PC-9 (cell line): ENCODE data around the gene SETDB2. TPM values are rescaled to one million over a fixed set of nuclear protein-coding genes. Genes with fewer than 3 reads are reported as not detected.

Source experiments
- BruUV-seq: library from RNA; stranded (reverse); fragments of 400-500 nt; replicated peaks from 2 replicates; lab custom pipeline; 2021; lab: Mats Ljungman, UMichigan
- CTCF ChIA-PET: fragments of 300-600 bp; sonication (Branson Sonifier 250); formaldehyde crosslinking; loops from one replicate; lab custom pipeline; 2022; ENCODE audit warnings: antibody characterized with exemption; lab: Charles Lee
- POLR2A ChIA-PET: fragments of 300-600 bp; sonication (Branson Sonifier 250); formaldehyde crosslinking; loops from one replicate; lab custom pipeline; 2022; ENCODE audit warnings: antibody characterized with exemption; ENCODE audit not compliant: unreplicated experiment; lab: Charles Lee
- DNase-seq, 2 experiments: peaks; one replicate each; pipeline versions ENCODE4 v3.0.0 to v3.0.0-alpha.2; 2015 to 2022; ENCODE audit warnings: mixed read lengths in 1 of 2
- H2AFZ ChIP-seq: fragments of 200-600 bp; sonication (generic); 2 replicates; pipeline ENCODE4 v1.8.1; 2017; ENCODE audit warnings: antibody characterized with exemption
- H3F3A ChIP-seq: fragments of 200-600 bp; sonication (generic); 2 replicates; pipeline ENCODE4 v1.8.1; 2017; ENCODE audit warnings: antibody characterized with exemption, mild to moderate bottlenecking, low read depth; ENCODE audit not compliant: insufficient read depth
- H3K27ac ChIP-seq: fragments of 200-600 bp; sonication (generic); 2 replicates; pipeline ENCODE4 v1.6.1; 2016; ENCODE audit warnings: mixed run types
- H3K27me3 ChIP-seq: fragments of 200-600 bp; sonication (generic); 2 replicates; pipeline ENCODE4 v1.6.1; 2016; ENCODE audit warnings: low read depth, mixed run types; ENCODE audit not compliant: insufficient read depth
- H3K36me3 ChIP-seq: fragments of 200-600 bp; sonication (generic); 2 replicates; pipeline ENCODE4 v1.6.1; 2016; ENCODE audit warnings: low read depth, mixed run types
- H3K4me1 ChIP-seq: fragments of 200-600 bp; sonication (generic); replicated peaks from 2 replicates; pipeline ENCODE4 v1.6.1; 2016; ENCODE audit warnings: mixed run types; ENCODE audit not compliant: insufficient read depth
- H3K4me2 ChIP-seq: fragments of 200-600 bp; sonication (generic); 2 replicates; pipeline ENCODE4 v1.6.1; 2017; ENCODE audit warnings: mixed run types
- H3K4me3 ChIP-seq: fragments of 200-600 bp; sonication (generic); 2 replicates; pipeline ENCODE4 v1.6.1; 2016; ENCODE audit warnings: mixed run types
- H3K79me2 ChIP-seq: fragments of 200-600 bp; sonication (generic); 2 replicates; pipeline ENCODE4 v1.6.1; 2017; ENCODE audit warnings: low read depth, mixed run types
- H3K9me2 ChIP-seq: fragments of 200-600 bp; sonication (generic); 2 replicates; pipeline ENCODE4 v1.8.1; 2017; ENCODE audit warnings: mild to moderate bottlenecking; ENCODE audit not compliant: insufficient read depth
- H3K9me3 ChIP-seq: fragments of 200-600 bp; sonication (generic); 2 replicates; pipeline ENCODE4 v1.8.1; 2016; ENCODE audit warnings: low read depth; ENCODE audit not compliant: insufficient read depth
- H4K20me1 ChIP-seq: fragments of 200-600 bp; sonication (generic); 2 replicates; pipeline ENCODE4 v1.8.1; 2017; ENCODE audit not compliant: insufficient read depth
- EZH2 ChIP-seq: fragments of 200-600 bp; sonication (generic); IDR thresholded peaks from 2 replicates; pipeline ENCODE4 v1.8.0; 2017; ENCODE audit warnings: antibody characterized with exemption, low read depth
- intact Hi-C: fragments of 100-400 bp; cut with micrococcal nuclease; formaldehyde crosslinking; loops from one replicate; pipeline ENCODE4 v1.10.0; 2022; ENCODE audit not compliant: unreplicated experiment
- total RNA-seq: library from RNA; stranded (reverse); gene quantifications from 2 replicates; pipeline ENCODE4 v1.2.3, GENCODE V29; 2021
- TF ChIP-seq, protein P1 (sequence below): fragments of 200-600 bp; sonication (generic); conservative IDR thresholded peaks from 2 replicates; pipeline ENCODE4 v1.6.1; 2017; ENCODE audit warnings: mixed run types, antibody characterized with exemption, mild to moderate bottlenecking, moderate library complexity

The SETDB2 gene
- total RNA-seq, 1 experiment from 2014 or later = 6.9 TPM

DNA sequence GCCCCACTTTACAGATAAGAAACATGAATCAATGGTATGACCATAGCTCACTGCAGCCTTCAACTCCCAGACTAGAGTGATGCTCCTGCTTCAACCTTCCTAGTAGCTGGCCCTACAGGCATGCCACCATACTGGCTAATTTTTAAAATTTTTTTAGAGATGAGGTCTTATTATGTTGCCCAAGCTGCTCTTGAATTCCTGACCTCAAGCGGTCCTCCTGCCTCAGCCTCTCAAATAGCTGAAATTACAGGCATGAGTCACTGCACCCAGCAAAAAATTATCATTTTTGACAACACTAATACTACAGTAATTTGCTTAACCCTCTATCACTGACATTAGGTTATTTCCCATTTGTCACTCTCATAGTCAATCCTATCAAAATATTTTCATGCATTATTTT lies 15.0 kb upstream of the SETDB2 start:
- BruUV-seq = no TSS peak
- no peak overlapping the region for H3K4me3 ChIP-seq
- H3K27ac ChIP-seq = no peak overlapping the region
- no peaks in the 10 kb centered on the region for H4K20me1 ChIP-seq
- ChIA-PET CTCF (no interaction called here), POLR2A (no interaction called here)
- intact Hi-C loops = no loop called here
- H2AFZ ChIP-seq = no peak overlapping the region
- H3K9me2 ChIP-seq = no peaks in the 10 kb centered on the region
- no peaks in the 10 kb centered on the region for H3K79me2 ChIP-seq
- DNase-seq = no peak
- H3K4me2 ChIP-seq = no peak overlapping the region
- no peaks in the 10 kb centered on the region for H3K4me1 ChIP-seq
- H3K27me3 ChIP-seq = no peaks in the 10 kb centered on the region
- H3K36me3 ChIP-seq = no peaks in the 10 kb centered on the region
- TF ChIP-seq EZH2 = no peak
- TF ChIP-seq, protein P1, sequence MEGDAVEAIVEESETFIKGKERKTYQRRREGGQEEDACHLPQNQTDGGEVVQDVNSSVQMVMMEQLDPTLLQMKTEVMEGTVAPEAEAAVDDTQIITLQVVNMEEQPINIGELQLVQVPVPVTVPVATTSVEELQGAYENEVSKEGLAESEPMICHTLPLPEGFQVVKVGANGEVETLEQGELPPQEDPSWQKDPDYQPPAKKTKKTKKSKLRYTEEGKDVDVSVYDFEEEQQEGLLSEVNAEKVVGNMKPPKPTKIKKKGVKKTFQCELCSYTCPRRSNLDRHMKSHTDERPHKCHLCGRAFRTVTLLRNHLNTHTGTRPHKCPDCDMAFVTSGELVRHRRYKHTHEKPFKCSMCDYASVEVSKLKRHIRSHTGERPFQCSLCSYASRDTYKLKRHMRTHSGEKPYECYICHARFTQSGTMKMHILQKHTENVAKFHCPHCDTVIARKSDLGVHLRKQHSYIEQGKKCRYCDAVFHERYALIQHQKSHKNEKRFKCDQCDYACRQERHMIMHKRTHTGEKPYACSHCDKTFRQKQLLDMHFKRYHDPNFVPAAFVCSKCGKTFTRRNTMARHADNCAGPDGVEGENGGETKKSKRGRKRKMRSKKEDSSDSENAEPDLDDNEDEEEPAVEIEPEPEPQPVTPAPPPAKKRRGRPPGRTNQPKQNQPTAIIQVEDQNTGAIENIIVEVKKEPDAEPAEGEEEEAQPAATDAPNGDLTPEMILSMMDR = no peak
- H3K9me3 ChIP-seq = no peaks in the 10 kb centered on the region
- no peaks in the 10 kb centered on the region for H3F3A ChIP-seq

DNA sequence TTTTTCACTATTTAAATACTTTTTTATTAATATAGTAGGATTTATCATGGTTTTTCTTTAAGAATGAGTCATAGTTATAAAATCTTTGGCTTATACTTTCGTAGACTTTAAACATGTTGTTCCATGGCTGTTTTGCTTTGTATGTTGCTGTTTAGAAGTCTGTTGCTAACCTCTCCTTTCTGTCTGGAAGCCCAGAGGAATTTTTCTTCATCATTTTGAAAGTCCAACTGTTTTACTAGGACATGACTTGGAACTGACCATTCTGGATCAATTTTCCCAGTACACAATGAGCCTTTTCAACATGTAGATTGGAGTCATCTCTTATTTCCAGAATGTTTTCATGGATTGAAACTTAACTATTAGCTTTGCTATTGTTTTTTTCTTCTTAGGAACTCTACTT lies 8.1 kb upstream of the SETDB2 start:
- Histone ChIP-seq H4K20me1 (no peaks in the 10 kb centered on the region), H2AFZ (no peak overlapping the region), H3K9me3 (no peaks in the 10 kb centered on the region), H3K79me2 (no peaks in the 10 kb centered on the region), H3K27ac (no peak overlapping the region), H3F3A (no peaks in the 10 kb centered on the region), H3K4me2 (no peak overlapping the region), H3K4me3 (no peak overlapping the region), H3K9me2 (no peaks in the 10 kb centered on the region), H3K27me3 (no peaks in the 10 kb centered on the region), H3K36me3 (no peaks in the 10 kb centered on the region), H3K4me1 (no peaks in the 10 kb centered on the region)
- TF ChIP-seq, protein P1 = no peak
- no peak for TF ChIP-seq EZH2
- DNase-seq = no peak
- POLR2A ChIA-PET = interaction anchor here (0.6 kb wide), 1 partner anchor 1274 kb away, joined by 3 read pairs; no protein-coding TSS in a partner anchor
- intact Hi-C loops = no loop called here
- CTCF ChIA-PET = interaction anchor here (0.6 kb wide), 7 partner anchors 34 to 392 kb away, joined by 3 to 11 read pairs (median 4); no protein-coding TSS in a partner anchor
- BruUV-seq = no TSS peak

DNA sequence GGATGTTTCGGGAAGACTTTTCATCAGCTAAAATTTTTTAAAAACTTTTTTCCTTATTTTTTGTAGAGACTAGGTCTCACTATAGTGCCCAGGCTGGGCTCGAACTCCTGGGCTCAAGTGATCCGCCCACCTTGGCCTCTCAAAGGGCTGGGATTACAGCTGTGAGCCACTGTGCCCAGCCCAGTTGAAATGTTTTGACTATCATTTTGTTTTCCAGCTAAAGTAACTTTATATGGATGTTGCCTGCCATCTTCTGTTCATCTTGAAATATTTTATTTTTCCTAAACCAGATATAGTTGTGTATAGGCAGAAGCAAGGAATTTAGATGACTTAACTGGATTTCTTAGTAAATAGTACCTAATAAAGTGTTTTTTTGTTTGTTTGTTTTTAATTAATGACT lies 7.2 kb upstream of the SETDB2 start:
- no peak for DNase-seq
- Histone ChIP-seq H3K36me3 (no peaks in the 10 kb centered on the region), H3K27ac (no peak overlapping the region), H3K79me2 (no peaks in the 10 kb centered on the region), H3F3A (no peaks in the 10 kb centered on the region), H4K20me1 (no peaks in the 10 kb centered on the region), H2AFZ (no peak overlapping the region), H3K9me2 (no peaks in the 10 kb centered on the region), H3K9me3 (no peaks in the 10 kb centered on the region), H3K27me3 (no peaks in the 10 kb centered on the region), H3K4me3 (no peak overlapping the region), H3K4me1 (no peaks in the 10 kb centered on the region), H3K4me2 (no peak overlapping the region)
- POLR2A ChIA-PET = no interaction called here
- TF ChIP-seq, protein P1 = peak; percentile 51; the same call in 1 of the 2 replicates
- TF ChIP-seq EZH2 = no peak
- CTCF ChIA-PET = no interaction called here
- no TSS peak for BruUV-seq
- intact Hi-C loops = loop anchor here (1.0 kb wide), 2 partner anchors 136 to 170 kb away; no protein-coding TSS in a partner anchor
